SW480 (cell line): ENCODE measurements around the gene ZFYVE1.
"Not testable (repeated sequence)": the region's sequence is repeated elsewhere in the genome, so short reads cannot be mapped to it uniquely, and the experiment has no call there.

Source experiments
- DNase-seq: peaks from one replicate; pipeline ENCODE4 v3.0.0-alpha.2; 2016; ENCODE audit warnings: low spot score

Gene ZFYVE1

GRCh38 chr14:72961016-72961415 is 65.9 kb downstream of the ZFYVE1 start:
- not testable (repeated sequence) for DNase-seq

- DNase-seq: no peak
Measured at GRCh38 chr14:72958548-72958947, 68.4 kb downstream of the ZFYVE1 start.

GRCh38 chr14:72957213-72957612 is 69.7 kb downstream of the ZFYVE1 start:
- DNase-seq: no peak

GRCh38 chr14:72956741-72957140 is 70.2 kb downstream of the ZFYVE1 start:
- DNase-seq: not testable (repeated sequence)

- no peak for DNase-seq
Measured at GRCh38 chr14:72952171-72952570, 74.7 kb downstream of the ZFYVE1 start.

GRCh38 chr14:72948481-72949138 is 78.3 kb downstream of the ZFYVE1 start:
- peak; percentile 62 for DNase-seq

GRCh38 chr14:72947366-72948160 is 79.3 kb downstream of the ZFYVE1 start:
- no peak for DNase-seq

GRCh38 chr14:72946491-72946890 is 80.4 kb downstream of the ZFYVE1 start:
- DNase-seq: no peak

GRCh38 chr14:72945356-72946027 is 81.4 kb downstream of the ZFYVE1 start:
- DNase-seq: no peak

- no peak for DNase-seq
Measured at GRCh38 chr14:72943876-72944430, 83.0 kb downstream of the ZFYVE1 start.

- no peak for DNase-seq
Measured at GRCh38 chr14:72942934-72943333, 84.0 kb downstream of the ZFYVE1 start.

- no peak for DNase-seq
Measured at GRCh38 chr14:72941286-72941985, 85.5 kb downstream of the ZFYVE1 start.

GRCh38 chr14:72939630-72940029 is 87.3 kb downstream of the ZFYVE1 start:
- DNase-seq: no peak

- DNase-seq: no peak
Measured at GRCh38 chr14:72932893-72933292, 94.0 kb downstream of the ZFYVE1 start.

- no peak for DNase-seq
Measured at GRCh38 chr14:72929316-72930080, 97.4 kb downstream of the ZFYVE1 start.

GRCh38 chr14:72928872-72929271 is 98.0 kb downstream of the ZFYVE1 start:
- DNase-seq: no peak

GRCh38 chr14:72926292-72927028 is 100.4 kb downstream of the ZFYVE1 start, which contains the start of gene DCAF4:
Gene DCAF4 (plus strand): TSS chr14:72926464. CDS start chr14:72937979, 11,515 bp downstream.
- DNase-seq: peak; percentile 99

- no peak for DNase-seq
Measured at GRCh38 chr14:72925815-72926291, 101.1 kb downstream of the ZFYVE1 start.

GRCh38 chr14:72925171-72925759 is 101.6 kb downstream of the ZFYVE1 start:
- no peak for DNase-seq

GRCh38 chr14:72924337-72924736 is 102.6 kb downstream of the ZFYVE1 start:
- no peak for DNase-seq
